Stimulated activated CD8-positive, alpha-beta memory T cell treated with anti-CD3 and anti-CD28 coated beads, Interleukin-7, amount 100 ng/mL, for 1 hour (primary cell): ENCODE measurements around the gene ZNRF2.
A peak's percentile ranks its signal among the peaks of the same experiment; 100 is the strongest.

Experiments used
- DNase-seq, 2 donors: peaks; one replicate each; pipeline ENCODE4 v3.0.0-alpha.2; 2020; ENCODE audit warnings: low read depth in 2 of 2

The ZNRF2 gene

GRCh38 chr7:30284298-30285066 is at the start of gene ZNRF2:
ZNRF2 (plus strand) TSS chr7:30284597; CDS start chr7:30285358, 761 bp downstream.
- DNase-seq = peak; percentile 96

GRCh38 chr7:30237271-30237695 is 47.1 kb upstream of the ZNRF2 start:
- DNase-seq = no peak

DNA sequence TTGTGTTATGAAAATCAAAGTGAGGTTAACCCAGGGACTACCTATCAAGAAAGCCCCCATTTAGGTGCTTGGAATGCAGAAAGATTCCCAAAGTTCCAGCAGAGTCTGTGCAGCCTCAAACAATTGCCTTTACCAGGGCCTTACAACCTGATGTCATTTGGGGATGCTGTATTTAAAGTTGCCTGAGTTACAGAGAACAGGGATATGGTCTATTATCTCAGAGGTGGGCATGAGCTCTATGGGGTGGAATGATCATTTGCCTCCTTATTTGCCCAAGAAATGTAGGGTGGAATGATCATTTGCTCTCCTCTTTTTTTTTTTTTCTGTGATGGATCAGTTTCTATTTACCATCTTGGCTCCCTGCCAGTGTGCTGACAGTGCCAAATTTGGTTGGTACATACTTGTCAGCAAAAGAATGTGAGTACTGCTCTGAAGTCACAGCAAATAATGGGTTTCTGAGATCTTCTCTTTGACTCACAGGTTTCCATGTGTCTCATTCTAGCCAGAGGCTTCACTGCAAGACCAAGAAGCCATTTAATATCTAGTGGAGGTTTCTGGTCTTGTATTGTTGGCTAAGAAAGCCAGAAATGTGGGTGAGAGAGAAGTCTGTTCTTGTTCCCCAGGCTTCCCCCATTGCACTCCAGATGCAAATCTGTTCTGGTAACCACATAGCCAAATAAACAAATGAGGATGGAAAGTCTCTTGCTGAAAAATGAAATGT is 45.5 kb upstream of the ZNRF2 start:
- DNase-seq = no peak

DNA sequence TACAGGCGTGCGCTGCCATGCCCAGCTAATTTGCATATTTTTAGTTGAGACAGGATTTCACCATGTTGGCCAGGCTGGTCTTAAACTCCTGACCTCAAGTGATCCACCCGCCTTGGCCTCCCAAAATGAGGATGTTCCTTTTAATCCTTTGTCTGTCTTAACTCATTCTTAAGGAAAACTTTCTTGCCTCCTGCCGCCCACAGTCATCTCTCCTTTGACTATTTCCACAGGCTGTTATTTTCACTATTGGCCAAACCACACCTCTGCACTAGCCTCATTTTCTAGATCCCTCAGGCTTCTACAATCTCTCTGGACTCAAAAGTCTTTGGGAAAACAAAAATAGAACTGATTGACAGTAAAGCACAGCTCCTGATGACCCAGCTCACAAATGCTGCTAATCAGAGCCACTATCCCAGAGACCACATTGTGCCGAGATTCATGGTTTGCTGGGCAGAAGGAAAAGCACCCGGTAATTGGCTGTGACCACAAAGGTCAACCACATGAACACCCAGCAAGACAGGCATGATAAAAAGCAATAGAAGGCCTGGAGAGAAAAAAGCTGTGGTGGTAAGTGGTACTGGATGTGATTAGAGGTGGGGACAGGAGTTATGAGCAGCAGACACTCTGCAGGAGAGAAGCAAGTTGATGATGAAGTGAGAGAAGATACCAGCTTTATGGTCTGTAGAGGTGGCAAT is 44.1 kb upstream of the ZNRF2 start:
- no peak for DNase-seq

DNA sequence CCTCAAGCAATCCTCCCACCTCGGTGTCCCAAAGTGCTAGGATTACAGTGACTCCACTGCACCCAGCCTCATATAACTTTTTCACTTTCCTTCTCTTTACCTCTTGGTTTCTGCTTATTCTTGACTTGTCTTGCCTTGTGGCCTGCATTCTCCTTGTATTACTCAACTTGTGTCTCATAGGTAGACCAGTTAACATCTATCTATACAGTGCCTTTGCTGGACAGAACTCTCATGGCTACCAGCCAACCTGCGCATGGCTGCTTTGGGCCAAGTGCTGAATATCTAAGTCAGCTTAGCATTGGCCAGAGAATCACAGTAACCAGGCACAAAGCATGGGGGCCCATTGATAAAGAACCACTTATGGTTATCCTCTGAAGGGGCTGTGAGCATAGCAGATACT is 42.6 kb upstream of the ZNRF2 start:
- no peak for DNase-seq

DNA sequence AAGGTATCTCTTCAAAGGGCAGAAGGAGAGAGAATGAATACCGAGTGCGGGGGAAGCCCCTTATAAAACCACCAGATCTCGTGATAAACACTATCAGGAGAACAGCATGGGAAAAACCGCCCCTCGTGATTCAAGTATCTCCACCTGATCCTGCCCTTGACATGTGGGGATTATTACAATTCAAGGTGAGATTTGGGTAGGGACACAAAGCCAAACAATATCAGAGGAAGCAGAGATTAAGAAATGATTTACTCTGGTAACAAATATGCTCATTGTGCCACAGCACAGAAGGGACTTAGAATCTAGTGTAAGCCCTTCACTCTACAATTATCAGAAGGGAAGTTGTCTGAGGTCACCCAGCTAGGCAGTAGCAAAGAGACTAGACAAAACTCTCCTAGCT is 40.1 kb upstream of the ZNRF2 start:
- no peak for DNase-seq

DNA sequence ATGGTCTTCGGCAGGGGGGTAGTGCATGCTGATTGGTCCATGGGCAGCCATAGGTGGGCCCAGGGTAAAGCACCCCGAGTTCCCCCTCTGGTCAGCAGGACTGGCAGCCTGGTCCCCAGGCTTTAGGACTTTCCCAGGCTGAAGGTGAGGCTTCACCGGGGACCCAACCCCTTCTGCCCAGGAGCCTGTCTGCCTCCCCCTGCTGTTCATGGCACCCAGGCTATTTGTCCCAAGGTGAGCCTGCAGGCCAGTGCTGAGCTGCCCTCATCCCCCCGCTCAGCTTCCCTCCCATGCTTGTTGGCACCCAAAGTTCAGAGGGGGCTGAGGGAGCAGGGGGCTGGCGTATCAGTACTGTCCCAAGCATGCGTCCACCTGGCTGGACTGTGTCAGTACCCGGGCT is 38.5 kb upstream of the ZNRF2 start:
- DNase-seq = no peak

GRCh38 chr7:30246392-30246791 is 38.0 kb upstream of the ZNRF2 start:
- DNase-seq = no peak

DNA sequence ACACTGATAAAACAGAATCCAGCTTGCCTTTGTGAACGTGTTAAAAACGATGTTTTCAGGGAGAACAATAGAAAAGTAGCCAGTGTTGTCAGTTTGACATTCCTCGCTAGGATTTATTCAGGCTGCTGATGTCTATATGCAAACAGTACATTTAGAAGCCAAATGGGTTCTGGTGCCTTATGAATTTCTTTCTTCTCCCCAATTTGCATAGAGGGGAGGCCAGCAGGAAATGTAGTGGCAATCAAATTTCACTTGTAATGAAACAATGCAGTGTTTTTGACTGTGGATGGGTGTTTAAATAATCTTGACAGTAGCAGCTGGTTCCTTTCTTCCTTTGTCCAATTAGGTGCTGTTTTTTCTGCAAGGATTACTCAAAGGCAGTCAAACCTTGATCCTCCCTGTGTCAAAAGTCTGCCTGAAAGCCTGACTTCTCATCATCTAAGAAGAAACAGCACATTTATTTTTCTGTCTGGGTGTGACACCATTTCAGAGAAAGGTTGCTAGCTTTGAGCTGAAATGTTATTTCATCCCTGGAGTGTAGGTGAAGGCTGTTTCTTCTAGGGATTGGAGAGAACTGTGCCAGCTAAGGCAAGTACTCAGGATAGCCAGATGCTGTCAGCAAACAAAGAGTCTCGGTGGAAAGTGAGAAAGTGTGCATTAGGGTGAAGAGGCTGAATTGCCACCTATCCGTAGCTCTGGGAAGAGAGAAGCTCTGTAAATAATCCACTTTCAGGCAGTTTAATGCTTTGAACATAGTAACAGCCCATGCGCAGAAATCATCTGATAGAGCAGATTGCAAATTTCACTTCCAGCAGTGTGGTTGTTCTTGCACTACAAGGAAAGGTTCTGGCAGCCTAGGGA is 36.6 kb upstream of the ZNRF2 start:
- DNase-seq = no peak

DNA sequence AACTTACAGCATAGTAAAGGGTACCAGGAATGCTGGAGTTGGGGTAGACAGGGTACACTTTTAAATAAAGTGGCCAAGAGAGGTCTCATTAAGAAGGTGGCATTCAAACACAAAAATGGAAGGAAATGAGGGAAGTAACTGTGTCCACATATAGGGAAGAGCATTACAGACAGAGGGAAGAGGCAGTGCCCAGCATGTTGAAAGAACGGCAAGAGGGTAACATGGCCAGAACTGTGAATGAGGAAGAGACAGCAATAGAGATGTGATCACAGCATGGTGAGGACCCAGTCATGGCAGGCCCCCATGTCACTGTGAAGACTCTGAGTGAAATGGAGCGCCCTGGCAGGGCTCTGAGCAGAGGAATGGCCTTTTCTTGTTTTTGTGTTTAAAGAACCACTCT is 35.1 kb upstream of the ZNRF2 start:
- DNase-seq = no peak

DNA sequence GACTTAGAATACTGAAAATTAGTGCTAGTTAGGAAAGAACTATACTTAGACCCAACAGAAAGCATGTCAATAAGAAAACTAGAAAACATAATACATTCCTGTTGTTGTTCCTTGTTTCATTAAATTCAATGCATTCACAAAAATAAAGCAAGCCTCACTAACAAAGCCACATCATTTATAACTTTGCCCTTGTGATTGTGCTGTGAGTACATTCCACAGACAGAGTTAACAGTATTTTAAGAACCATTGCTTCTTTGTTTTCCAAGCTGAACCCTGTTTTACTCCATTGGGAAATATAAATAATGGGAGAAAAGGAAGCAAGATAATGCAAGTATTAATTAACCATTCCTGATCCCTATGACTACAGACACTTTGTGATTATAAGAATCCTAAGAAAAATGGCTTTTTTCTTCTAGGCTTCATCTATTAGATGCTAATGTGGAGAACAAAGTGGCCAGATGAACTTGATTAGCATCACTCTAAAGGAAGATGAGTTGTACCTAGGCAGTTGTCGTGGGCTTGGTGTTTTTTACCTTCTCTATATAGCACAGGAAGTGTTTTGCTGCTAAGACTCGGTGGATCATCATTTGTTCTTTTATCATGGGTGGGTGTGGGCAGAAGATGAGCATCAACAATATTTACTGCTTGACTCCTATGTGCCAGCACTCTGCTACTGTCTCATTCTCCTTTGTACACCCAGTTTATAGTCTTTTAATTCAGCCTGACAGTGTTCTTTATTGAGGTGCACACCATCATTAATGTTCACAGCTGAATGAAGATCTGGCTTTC is 34.2 kb upstream of the ZNRF2 start:
- DNase-seq = no peak

- DNase-seq = no peak
Measured at GRCh38 chr7:30251708-30252329, 32.6 kb upstream of the ZNRF2 start.

GRCh38 chr7:30252885-30253795 is 31.3 kb upstream of the ZNRF2 start:
- DNase-seq = no peak

DNA sequence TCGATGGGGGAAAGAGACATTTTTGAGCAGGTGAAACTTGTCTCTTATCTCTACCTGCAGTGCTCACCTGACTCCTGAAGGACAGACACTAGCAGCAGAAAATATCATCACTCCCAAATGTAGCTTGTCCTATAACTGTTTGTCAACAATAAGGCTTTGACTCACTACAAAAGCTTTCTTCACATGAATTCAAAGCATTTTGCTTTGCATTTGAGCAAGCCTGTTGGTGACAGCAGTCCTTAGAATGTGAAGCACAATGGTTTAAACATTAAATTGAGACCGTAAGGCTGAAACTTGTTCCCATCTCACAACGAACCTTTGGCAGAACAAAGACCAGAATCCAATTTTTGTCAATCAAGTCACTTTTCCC is 30.6 kb upstream of the ZNRF2 start:
- no peak for DNase-seq

DNA sequence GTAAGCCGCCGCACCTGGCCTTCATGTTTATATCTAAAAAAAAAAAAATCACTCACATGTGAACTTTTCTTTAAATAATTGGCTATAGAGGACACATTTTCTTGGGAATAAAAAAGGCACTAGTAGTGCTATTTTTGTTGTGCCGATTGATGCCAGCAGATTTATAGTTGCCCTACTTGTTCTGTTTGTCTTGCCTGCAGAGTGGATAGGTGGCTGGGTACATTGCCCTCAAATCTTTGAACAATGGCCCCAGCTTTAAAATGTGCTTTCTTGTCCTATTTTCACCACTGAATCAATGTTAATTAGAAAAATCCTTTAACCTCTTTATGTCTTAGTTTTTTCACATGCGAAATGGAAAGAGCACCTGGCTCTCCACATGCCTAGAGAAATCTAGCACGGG is 30.1 kb upstream of the ZNRF2 start:
- no peak for DNase-seq

GRCh38 chr7:30254717-30255063 is 29.7 kb upstream of the ZNRF2 start:
- no peak for DNase-seq

DNA sequence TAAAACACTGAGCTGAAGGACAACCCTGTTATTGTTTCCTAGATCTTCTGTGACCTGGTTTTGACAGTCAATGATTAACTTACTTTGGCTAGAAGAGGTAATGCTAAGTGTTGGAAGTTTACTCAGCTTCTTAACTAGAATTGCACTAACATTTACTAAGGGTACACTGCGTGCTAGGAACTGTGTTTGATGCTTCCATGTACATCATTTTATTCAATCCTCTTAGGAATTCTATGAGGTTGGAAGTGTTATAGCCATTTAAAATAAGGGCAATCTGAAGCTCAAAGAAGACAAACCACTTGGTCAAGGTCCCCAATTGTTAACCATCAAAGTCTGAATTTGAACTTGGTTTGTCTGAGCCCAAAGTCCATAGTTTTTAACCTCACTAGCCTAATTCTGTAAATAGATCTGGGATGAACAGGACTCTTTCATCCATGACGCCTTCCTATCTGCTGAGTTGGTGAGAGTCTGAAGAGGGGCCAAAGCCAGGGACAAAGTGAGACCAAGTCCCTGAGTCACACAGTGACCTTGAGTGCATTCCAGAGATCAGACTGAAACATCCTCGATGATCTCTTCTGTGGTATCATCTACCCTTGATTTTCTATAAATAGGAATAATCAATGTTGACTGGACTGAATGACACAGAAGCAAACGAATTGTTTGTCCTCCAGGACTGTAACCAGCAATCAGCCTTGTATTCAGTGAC is 29.2 kb upstream of the ZNRF2 start:
- DNase-seq = no peak

DNA sequence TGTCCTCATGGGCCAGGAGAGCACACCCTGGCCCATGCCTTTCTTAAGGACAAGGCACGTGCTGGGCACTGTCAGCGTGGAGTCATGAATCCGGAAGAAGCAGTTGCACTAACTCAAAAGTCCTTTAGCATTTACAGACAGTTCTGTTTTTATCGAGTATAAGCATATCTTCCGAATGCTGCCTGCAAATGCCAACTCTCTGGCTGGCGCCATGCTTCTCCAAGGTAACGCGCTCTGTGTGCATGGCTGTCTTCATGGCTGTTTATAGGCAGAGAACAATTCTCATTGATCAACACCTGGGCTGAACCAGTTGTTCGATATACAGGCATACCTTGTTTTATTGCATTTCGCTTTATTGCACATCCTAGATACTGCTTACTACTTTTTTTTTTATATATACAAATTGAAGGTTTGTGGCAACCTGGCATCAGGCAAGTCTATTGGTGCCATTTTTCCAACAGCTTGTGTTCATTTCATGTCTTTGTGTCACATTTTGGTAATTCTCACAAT is 28.0 kb upstream of the ZNRF2 start:
- no peak for DNase-seq

DNA sequence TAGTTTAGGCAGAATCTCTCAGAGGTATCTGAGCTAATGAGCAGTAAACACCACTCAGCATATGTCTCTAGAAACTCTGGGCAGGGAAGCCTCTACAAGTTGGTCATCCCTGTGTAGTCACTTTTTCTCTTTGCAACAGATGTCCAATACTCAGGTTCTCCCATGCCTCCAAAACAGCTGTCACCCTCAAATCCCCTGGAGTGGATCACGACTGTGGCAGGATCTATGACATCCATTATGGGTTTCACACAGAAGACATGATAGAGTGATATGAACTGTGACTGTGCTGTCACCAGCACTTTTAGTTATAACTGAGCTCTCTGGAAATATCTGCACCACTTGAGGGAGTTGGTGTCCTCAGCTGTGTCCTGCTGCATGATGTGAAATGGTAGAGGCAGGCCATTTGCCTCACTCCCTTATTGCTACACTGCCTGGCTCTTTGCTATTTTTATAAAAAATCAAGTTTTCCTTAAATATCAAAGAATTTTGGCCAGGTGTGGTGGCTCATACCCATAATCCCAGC is 24.1 kb upstream of the ZNRF2 start:
- DNase-seq = no peak
